Hepatocyte (in vitro differentiated cells): Measurements from ENCODE around the gene CFAP92.

Experiments
- CTCF ChIP-seq: fragments of 200-600 bp; sonication (generic); IDR thresholded peaks from 2 replicates; pipeline ENCODE4 v1.5.1; 2016; ENCODE audit warnings: antibody characterized with exemption, mild to moderate bottlenecking; ENCODE audit not compliant: poor library complexity
- EZH2 ChIP-seq: fragments of 200-600 bp; sonication (generic); IDR thresholded peaks from 2 replicates; pipeline ENCODE4 v1.6.1; 2016; ENCODE audit warnings: antibody characterized with exemption, mild to moderate bottlenecking, borderline replicate concordance

GRCh38 chr3:129034642-129035041, 40.8 kb upstream of the CFAP92 start:
- no peak for TF ChIP-seq CTCF
- no peak for TF ChIP-seq EZH2
